IMR-90 (cell line): ENCODE results near the gene C17orf100. TPM values are rescaled to one million over a fixed set of nuclear protein-coding genes. Genes with fewer than 3 reads are reported as not detected.

ENCODE experiments used
- ATAC-seq: fragments of 200-7000 bp; cut with Tn5 transposase; 2 replicates; pipeline ENCODE4 v1.9.1; 2020; ENCODE audit warnings: low read depth, mild to moderate bottlenecking, moderate library complexity
- BruUV-seq: library from RNA; stranded (reverse); fragments of 400-500 nt; replicated peaks from 2 replicates; lab custom pipeline; 2021; lab: Mats Ljungman, UMichigan
- CTCF ChIA-PET: fragments of 300-600 bp; formaldehyde crosslinking; extraction: SDS; loops from one replicate; lab custom pipeline; 2021; ENCODE audit warnings: antibody characterized with exemption; lab: Yijun Ruan, JAX
- POLR2A ChIA-PET: fragments of 300-600 bp; sonication (Branson Sonifier 250); formaldehyde crosslinking; loops from one replicate; lab custom pipeline; 2022; ENCODE audit warnings: antibody characterized with exemption; ENCODE audit not compliant: unreplicated experiment; lab: Charles Lee
- DNase-seq: peaks from one replicate; pipeline ENCODE4 v3.0.0; 2013
- H2AFZ ChIP-seq: replicated peaks from 2 replicates; pipeline ENCODE3; 2013; ENCODE audit warnings: low read length, mild to moderate bottlenecking; ENCODE audit not compliant: poor library complexity
- H2AK5ac ChIP-seq: 2 replicates; pipeline ENCODE4 v1.6.1; 2013; ENCODE audit warnings: low read depth, low read length, inconsistent platforms
- H2AK9ac ChIP-seq: replicated peaks from 2 replicates; pipeline ENCODE3; 2013; ENCODE audit warnings: mild to moderate bottlenecking, low read depth, low read length, moderate library complexity; ENCODE audit not compliant: poor library complexity
- H2BK120ac ChIP-seq: 2 replicates; pipeline ENCODE4 v1.6.1; 2013; ENCODE audit warnings: low read depth, low read length, inconsistent platforms
- H2BK15ac ChIP-seq: 3 replicates; pipeline ENCODE4 v1.6.1; 2013; ENCODE audit warnings: low read depth, low read length, inconsistent platforms
- H2BK20ac ChIP-seq: 2 replicates; pipeline ENCODE4 v1.6.1; 2013; ENCODE audit warnings: low read depth, mild to moderate bottlenecking, inconsistent platforms, low read length, moderate library complexity
- H2BK5ac ChIP-seq: 2 replicates; pipeline ENCODE4 v1.6.1; 2013; ENCODE audit warnings: mild to moderate bottlenecking, low read depth, low read length, inconsistent platforms; ENCODE audit not compliant: poor library complexity, severe bottlenecking
- H3K14ac ChIP-seq: replicated peaks from 2 replicates; pipeline ENCODE4 v1.6.1; 2013; ENCODE audit warnings: low read depth, low read length, inconsistent platforms
- H3K18ac ChIP-seq: 2 replicates; pipeline ENCODE4 v1.6.1; 2013; ENCODE audit warnings: low read depth, low read length, control low read depth
- H3K23ac ChIP-seq: 2 replicates; pipeline ENCODE4 v1.6.1; 2013; ENCODE audit warnings: low read depth, low read length, inconsistent platforms
- H3K27ac ChIP-seq: 2 replicates; pipeline ENCODE4 v1.5.1; 2013; ENCODE audit warnings: mild to moderate bottlenecking, control low read depth, low read length; ENCODE audit not compliant: insufficient read depth
- H3K27me3 ChIP-seq: 2 replicates; pipeline ENCODE4 v1.6.1; 2013; ENCODE audit warnings: low read length; ENCODE audit not compliant: control insufficient read depth, insufficient read depth
- H3K36me3 ChIP-seq: 2 replicates; pipeline ENCODE4 v1.6.1; 2013; ENCODE audit warnings: low read length, mixed read lengths; ENCODE audit not compliant: control insufficient read depth, insufficient read depth
- H3K4ac ChIP-seq: 2 replicates; pipeline ENCODE4 v1.6.1; 2013; ENCODE audit warnings: low read depth, low read length, inconsistent platforms
- H3K4me1 ChIP-seq: 2 replicates; pipeline ENCODE4 v1.6.1; 2013; ENCODE audit warnings: low read length, mixed read lengths; ENCODE audit not compliant: control insufficient read depth, insufficient read depth
- H3K4me2 ChIP-seq: 2 replicates; pipeline ENCODE4 v1.6.1; 2013; ENCODE audit warnings: low read depth, mild to moderate bottlenecking, control low read depth, low read length, moderate library complexity
- H3K4me3 ChIP-seq: 2 replicates; pipeline ENCODE4 v1.5.1; 2013; ENCODE audit warnings: low read depth, mild to moderate bottlenecking, control low read depth, low read length, moderate library complexity; ENCODE audit not compliant: insufficient read depth
- H3K56ac ChIP-seq: 2 replicates; pipeline ENCODE4 v1.6.1; 2013; ENCODE audit warnings: low read length, inconsistent platforms; ENCODE audit not compliant: insufficient read depth; ENCODE audit errors: extremely low read depth
- H3K79me1 ChIP-seq, 2 experiments: 2 replicates each; pipeline ENCODE4 v1.6.1; 2013; ENCODE audit warnings: low read length in 2 of 2, inconsistent platforms in 1 of 2, low read depth in 1 of 2
- H3K9ac ChIP-seq: 2 replicates; pipeline ENCODE4 v1.6.1; 2013; ENCODE audit warnings: low read depth, low read length, control low read depth
- H3K9me1 ChIP-seq: 2 replicates; pipeline ENCODE4 v1.6.1; 2013; ENCODE audit warnings: low read length, inconsistent platforms; ENCODE audit not compliant: insufficient read depth
- H3K9me3 ChIP-seq: 2 replicates; pipeline ENCODE4 v1.6.1; 2013; ENCODE audit warnings: low read length; ENCODE audit not compliant: control insufficient read depth, insufficient read depth
- H4K20me1 ChIP-seq: 2 replicates; pipeline ENCODE4 v1.6.1; 2013; ENCODE audit warnings: low read length, inconsistent platforms; ENCODE audit not compliant: insufficient read depth
- H4K5ac ChIP-seq: 2 replicates; pipeline ENCODE4 v1.6.1; 2013; ENCODE audit warnings: mild to moderate bottlenecking, low read depth, low read length, control low read depth
- H4K8ac ChIP-seq, 2 experiments: 2 replicates each; pipeline ENCODE4 v1.6.1; 2013; ENCODE audit warnings: low read depth in 2 of 2, low read length in 2 of 2, control low read depth in 1 of 2, inconsistent platforms in 1 of 2
- H4K91ac ChIP-seq: 2 replicates; pipeline ENCODE4 v1.6.1; 2013; ENCODE audit warnings: low read depth, low read length, inconsistent platforms; ENCODE audit not compliant: insufficient read depth
- CEBPB ChIP-seq: IDR thresholded peaks from 2 replicates; pipeline ENCODE4 v1.6.1; 2012; ENCODE audit warnings: low read depth, low read length, improper control_type of control experiment
- CHD1 ChIP-seq: IDR thresholded peaks from 2 replicates; pipeline ENCODE4 v1.6.1; 2012; ENCODE audit warnings: low read depth, low read length, improper control_type of control experiment
- MAZ ChIP-seq: IDR thresholded peaks from 2 replicates; pipeline ENCODE4 v1.6.1; 2012; ENCODE audit warnings: low read depth, mild to moderate bottlenecking, low read length, improper control_type of control experiment, moderate library complexity, borderline replicate concordance
- MXI1 ChIP-seq: IDR thresholded peaks from 2 replicates; pipeline ENCODE4 v1.6.1; 2012; ENCODE audit warnings: low read depth, mild to moderate bottlenecking, low read length, moderate library complexity, borderline replicate concordance
- RAD21 ChIP-seq: IDR thresholded peaks from 2 replicates; pipeline ENCODE4 v1.6.1; 2012; ENCODE audit warnings: low read length, improper control_type of control experiment
- RCOR1 ChIP-seq: IDR thresholded peaks from 2 replicates; pipeline ENCODE4 v1.6.1; 2012; ENCODE audit warnings: mild to moderate bottlenecking, low read length, improper control_type of control experiment; ENCODE audit not compliant: insufficient replicate concordance
- RFX5 ChIP-seq: IDR thresholded peaks from 2 replicates; pipeline ENCODE4 v1.8.0; 2012; ENCODE audit warnings: low read depth, mild to moderate bottlenecking, low read length, moderate library complexity
- WGBS, 2 experiments: methylation state at CpG; one replicate each; pipeline versions ENCODE4 v1.1.5 to v1.1.7; 2013; ENCODE audit warnings: missing lambda C conversion rate in 2 of 2; ENCODE audit not compliant: insufficient read length in 1 of 2; ENCODE audit errors: extremely low coverage in 2 of 2; 5-methylcytosine and 5-hydroxymethylcytosine counted together
- dilution Hi-C: fragments of 300-500 bp; cut with HindIII; formaldehyde crosslinking; loops from one replicate; pipeline ENCODE4 v1.14.3; 2018; ENCODE audit warnings: low sequenced_read_pairs; ENCODE audit not compliant: unreplicated experiment
- in situ Hi-C: fragments of 300-500 bp; cut with MboI; formaldehyde crosslinking; loops from 3 replicates; pipeline ENCODE4 v1.14.3; 2019; ENCODE audit warnings: low sequenced_read_pairs, inconsistent platforms, mixed read lengths
- intact Hi-C: fragments of 100-400 bp; cut with micrococcal nuclease; formaldehyde crosslinking; loops from 2 replicates; pipeline ENCODE4 v1.10.0; 2022
- polyA plus RNA-seq, 3 experiments: library from polyadenylated mRNA; depleted of rRNA; stranded (reverse); fragments of >200 nt; gene quantifications; 2 replicates each; pipeline ENCODE4 v1.2.3, GENCODE V29; 2012; ENCODE audit warnings: low replicate concordance in 1 of 3
- total RNA-seq: library from RNA; depleted of rRNA; stranded (reverse); fragments of >200 nt; gene quantifications from 2 replicates; pipeline ENCODE4 v1.2.3, GENCODE V29; 2012

Gene C17orf100
- total and polyA plus RNA-seq, 2 of the 4 experiments (the other 2 are of a cell fraction), result 0.18 to 1.8 TPM

- Histone ChIP-seq H3K4ac (no peak overlapping the region), H3K79me1 (no peaks in the 10 kb centered on the region), H3K9me1 (no peaks in the 10 kb centered on the region), H2BK15ac (no peak overlapping the region), H3K23ac (no peak overlapping the region), H4K91ac (no peak overlapping the region), H3K14ac (no peak overlapping the region), H3K56ac (no peak overlapping the region), H3K27me3 (peaks cover 9% of the 10 kb centered on the region; the same call in 1 of the 2 replicates), H2BK20ac (no peak overlapping the region), H3K4me2 (no peak overlapping the region), H3K4me1 (no peaks in the 10 kb centered on the region), H2AK9ac (no peak overlapping the region), H3K27ac (no peak overlapping the region), H3K36me3 (no peaks in the 10 kb centered on the region), H2BK120ac (no peak overlapping the region), H4K8ac (no peak overlapping the region), H3K9me3 (no peaks in the 10 kb centered on the region), H2AFZ (no peak overlapping the region), H3K9ac (no peak overlapping the region), H3K4me3 (no peak overlapping the region), H4K5ac (no peak overlapping the region), H4K20me1 (no peaks in the 10 kb centered on the region), H2AK5ac (no peak overlapping the region), H3K18ac (no peak overlapping the region), H2BK5ac (no peak overlapping the region)
- ChIA-PET POLR2A (no interaction called here), CTCF (interaction anchor here (0.6 kb wide), 1 partner anchor 140 kb away, joined by 3 read pairs; no protein-coding TSS in a partner anchor)
- in situ Hi-C loops, result no loop called here
- dilution Hi-C loops, result no loop called here
- no TSS peak for BruUV-seq
- intact Hi-C loops, result no loop called here
- no peak for TF ChIP-seq CEBPB
- no peak for TF ChIP-seq RCOR1
- TF ChIP-seq RAD21, result no peak
- no peak for TF ChIP-seq MXI1
- no peak for TF ChIP-seq MAZ
- TF ChIP-seq CHD1, result no peak
- TF ChIP-seq RFX5, result no peak
- ATAC-seq (no peak), DNase-seq (no peak)
- 73% methylated on average over 5 of the region's 8 CpGs; no CpG with 5 or more reads in 1 of the 2 experiments for WGBS, 2 experiments
Observed at GRCh38 chr17:6700948-6701307, 49.4 kb downstream of the C17orf100 start.
